ENCODE measurements around the gene SELENON.

Gene SELENON

DNA sequence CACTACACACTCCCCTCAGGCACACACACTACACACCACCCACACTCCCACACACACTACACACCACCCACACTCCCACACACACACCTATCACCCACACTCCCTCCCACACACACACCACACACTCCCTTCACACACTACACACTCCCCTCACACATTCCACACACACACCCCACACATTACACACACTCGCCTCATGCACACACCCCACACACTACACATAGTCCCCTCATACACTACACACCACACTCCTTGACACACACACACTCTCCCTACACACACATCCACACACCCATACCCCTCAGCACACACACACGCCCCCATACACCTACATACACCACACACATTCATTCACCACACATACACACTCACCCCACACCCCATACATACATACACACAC lies 31.0 kb upstream of the SELENON start:
- H3K27me3 ChIP-seq, result no peaks in the 10 kb centered on the region
- intact Hi-C loops (cut with DNase I; ENCODE audit: low total_unique reads), result no loop called here
- H3K9me3 ChIP-seq, result no peaks in the 10 kb centered on the region
- H3K27ac ChIP-seq, result no peak overlapping the region
- DNase-seq, result no peak
- no peak overlapping the region for H3K4me3 ChIP-seq
- peaks cover 0 to 18% (median 15%) of the 10 kb centered on the region in 4 donors for H3K4me1 ChIP-seq
- TF ChIP-seq, protein P1, sequence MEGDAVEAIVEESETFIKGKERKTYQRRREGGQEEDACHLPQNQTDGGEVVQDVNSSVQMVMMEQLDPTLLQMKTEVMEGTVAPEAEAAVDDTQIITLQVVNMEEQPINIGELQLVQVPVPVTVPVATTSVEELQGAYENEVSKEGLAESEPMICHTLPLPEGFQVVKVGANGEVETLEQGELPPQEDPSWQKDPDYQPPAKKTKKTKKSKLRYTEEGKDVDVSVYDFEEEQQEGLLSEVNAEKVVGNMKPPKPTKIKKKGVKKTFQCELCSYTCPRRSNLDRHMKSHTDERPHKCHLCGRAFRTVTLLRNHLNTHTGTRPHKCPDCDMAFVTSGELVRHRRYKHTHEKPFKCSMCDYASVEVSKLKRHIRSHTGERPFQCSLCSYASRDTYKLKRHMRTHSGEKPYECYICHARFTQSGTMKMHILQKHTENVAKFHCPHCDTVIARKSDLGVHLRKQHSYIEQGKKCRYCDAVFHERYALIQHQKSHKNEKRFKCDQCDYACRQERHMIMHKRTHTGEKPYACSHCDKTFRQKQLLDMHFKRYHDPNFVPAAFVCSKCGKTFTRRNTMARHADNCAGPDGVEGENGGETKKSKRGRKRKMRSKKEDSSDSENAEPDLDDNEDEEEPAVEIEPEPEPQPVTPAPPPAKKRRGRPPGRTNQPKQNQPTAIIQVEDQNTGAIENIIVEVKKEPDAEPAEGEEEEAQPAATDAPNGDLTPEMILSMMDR (IDR thresholded peaks at IDR 0.05), result no peak
- H3K36me3 ChIP-seq, result peaks cover 0 to 21% (median 19%) of the 10 kb centered on the region in 3 donors

- H3K9me3 ChIP-seq, result no peaks in the 10 kb centered on the region
- intact Hi-C loops (cut with DNase I; ENCODE audit: low total_unique reads), result no loop called here
- peaks cover 0 to 18% (median 15%) of the 10 kb centered on the region in 4 donors for H3K4me1 ChIP-seq
- DNase-seq, result no peak
- no peak overlapping the region for H3K27ac ChIP-seq
- no peaks in the 10 kb centered on the region for H3K27me3 ChIP-seq
- TF ChIP-seq, protein P1 (IDR thresholded peaks at IDR 0.05), result no peak
- peaks cover 0 to 17% (median 16%) of the 10 kb centered on the region in 3 donors for H3K36me3 ChIP-seq
- H3K4me3 ChIP-seq, result no peak overlapping the region
Observed at GRCh38 chr1:25769625-25770383, 30.2 kb upstream of the SELENON start.

DNA sequence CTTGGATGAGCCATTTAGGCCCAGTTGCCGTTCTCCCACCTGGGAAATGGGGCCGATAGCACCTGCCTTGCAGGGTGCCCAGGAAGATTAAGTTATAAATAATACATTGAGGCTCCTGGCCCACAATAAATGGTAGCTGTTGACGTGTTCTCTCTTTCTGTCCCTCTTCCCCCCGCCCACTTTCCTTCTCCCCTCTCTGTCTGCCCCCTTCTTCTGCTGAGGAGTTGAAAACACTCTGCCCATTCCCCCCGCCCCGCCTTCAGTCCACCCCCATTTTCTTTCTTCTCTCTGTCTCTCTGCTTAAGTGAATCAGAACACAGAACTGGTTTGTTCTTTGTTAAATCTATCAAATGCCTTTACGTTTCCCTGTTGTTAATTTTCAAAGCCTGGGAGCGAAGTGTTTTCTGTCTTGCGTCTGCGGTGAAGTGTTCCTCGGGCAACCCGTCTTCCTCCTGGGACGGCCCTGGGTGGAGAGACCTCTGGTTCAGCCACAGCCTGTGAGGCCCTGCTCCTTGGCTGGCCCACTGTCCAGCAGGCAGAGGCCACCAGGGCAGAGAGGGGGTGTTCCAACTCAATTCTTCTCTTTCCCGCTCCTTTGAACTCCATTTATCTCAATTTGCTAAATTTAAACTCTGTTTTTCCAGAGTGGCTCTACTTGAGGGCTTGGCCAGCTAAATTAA lies 29.3 kb upstream of the SELENON start:
- Histone ChIP-seq H3K27ac (no peak overlapping the region), H3K4me3 (no peak overlapping the region), H3K27me3 (no peaks in the 10 kb centered on the region), H3K9me3 (no peaks in the 10 kb centered on the region), H3K4me1 (peaks cover 0 to 13% (median 10%) of the 10 kb centered on the region in 4 donors), H3K36me3 (peaks cover 0 to 22% (median 16%) of the 10 kb centered on the region in 3 donors)
- DNase-seq, result no peak
- TF ChIP-seq, protein P1 (IDR thresholded peaks at IDR 0.05), result no peak
- intact Hi-C loops (cut with DNase I; ENCODE audit: low total_unique reads), result no loop called here

GRCh38 chr1:25771221-25772114 lies 28.5 kb upstream of the SELENON start:
- H3K27me3 ChIP-seq, result no peaks in the 10 kb centered on the region
- peaks cover 0 to 22% (median 16%) of the 10 kb centered on the region in 3 donors for H3K36me3 ChIP-seq
- peaks cover 0 to 10% (median 2%) of the 10 kb centered on the region in 4 donors for H3K4me1 ChIP-seq
- DNase-seq, result no peak
- TF ChIP-seq, protein P1 (IDR thresholded peaks at IDR 0.05), result no peak
- H3K4me3 ChIP-seq, result no peak overlapping the region
- intact Hi-C loops (cut with DNase I; ENCODE audit: low total_unique reads), result no loop called here
- H3K27ac ChIP-seq, result no peak overlapping the region
- no peaks in the 10 kb centered on the region for H3K9me3 ChIP-seq

- peaks cover 0 to 5% (median 0%) of the 10 kb centered on the region in 4 donors for H3K4me1 ChIP-seq
- H3K27ac ChIP-seq, result no peak overlapping the region
- intact Hi-C loops (cut with DNase I; ENCODE audit: low total_unique reads), result no loop called here
- H3K9me3 ChIP-seq, result no peaks in the 10 kb centered on the region
- H3K4me3 ChIP-seq, result no peak overlapping the region
- no peak for DNase-seq
- H3K36me3 ChIP-seq, result peaks cover 0 to 19% (median 18%) of the 10 kb centered on the region in 3 donors
- TF ChIP-seq, protein P1 (IDR thresholded peaks at IDR 0.05), result no peak
- no peaks in the 10 kb centered on the region for H3K27me3 ChIP-seq
Observed at GRCh38 chr1:25772164-25772563, 27.8 kb upstream of the SELENON start.

Data from tibial artery (tissue), 4 donors.